H1 (cell line): ENCODE data around the gene PHF3. TPM values are rescaled to one million over a fixed set of nuclear protein-coding genes. Genes with fewer than 3 reads are reported as not detected.

Experiments used
- PHF8 ChIP-seq: fragments of 200-600 bp; sonication (generic); conservative IDR thresholded peaks from 2 replicates; pipeline ENCODE4 v1.7.1; 2012; ENCODE audit warnings: low read depth, mild to moderate bottlenecking, inconsistent platforms, low read length, moderate library complexity
- polyA plus RNA-seq, 7 experiments: library from polyadenylated mRNA; depleted of rRNA in 3 of 7; stranded (reverse) in 5 of 7; unstranded in 2 of 7; fragments of >200 nt in 5 of 7; fragments of 200-250 nt in 2 of 7; gene quantifications; 1 replicate in 5 of 7; 2 replicates in 1 of 7; 4 replicates in 1 of 7; pipeline versions ENCODE4 v1.2.1 to v1.2.3, GENCODE V29; 2011 to 2013; ENCODE audit warnings: missing spikeins in 2 of 7, mixed read lengths in 2 of 7
- total RNA-seq: library from RNA; stranded (reverse); fragmentation: NEBNext Ultra II Directional; extraction: Animal tissue kit (Norgen Biotek cat#: 25700); gene quantifications from 2 replicates; pipeline ENCODE4 v1.2.1, GENCODE V29; 2021

The PHF3 gene
- total and polyA plus RNA-seq, 2 of the 8 experiments (the other 6 are each of a cell fraction or from before 2014, with no cell fraction given) = 10.1 to 69.3 TPM

DNA sequence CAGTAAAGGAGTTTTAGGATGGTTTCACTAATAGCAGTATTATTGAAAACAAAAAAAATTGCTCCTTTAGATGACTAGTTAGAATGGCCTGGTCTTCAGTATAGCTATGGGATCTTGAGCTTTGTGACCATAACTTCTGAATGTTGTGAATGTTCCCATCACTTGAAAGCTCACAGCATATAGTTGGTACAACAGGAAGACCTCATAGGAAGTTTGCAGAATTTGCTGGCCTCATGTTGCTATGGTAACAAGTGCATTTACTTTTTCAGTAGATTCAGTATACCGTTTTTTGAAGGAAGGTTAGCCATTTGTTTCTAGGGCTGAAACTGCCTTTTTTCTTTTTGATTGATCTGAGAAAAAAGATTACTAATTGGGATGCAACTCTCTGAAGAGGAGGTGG, 8.3 kb downstream of the PHF3 start (continued):
- no peak for TF ChIP-seq PHF8
